ENCODE measurements around the gene BPIFB4. TPM values are rescaled to one million over a fixed set of nuclear protein-coding genes. Genes with fewer than 3 reads are reported as not detected.

The BPIFB4 gene
- total and polyA plus RNA-seq, 9 of the 15 experiments (the other 6 are each of a cell fraction or from before 2014, with no cell fraction given), result not detected

DNA sequence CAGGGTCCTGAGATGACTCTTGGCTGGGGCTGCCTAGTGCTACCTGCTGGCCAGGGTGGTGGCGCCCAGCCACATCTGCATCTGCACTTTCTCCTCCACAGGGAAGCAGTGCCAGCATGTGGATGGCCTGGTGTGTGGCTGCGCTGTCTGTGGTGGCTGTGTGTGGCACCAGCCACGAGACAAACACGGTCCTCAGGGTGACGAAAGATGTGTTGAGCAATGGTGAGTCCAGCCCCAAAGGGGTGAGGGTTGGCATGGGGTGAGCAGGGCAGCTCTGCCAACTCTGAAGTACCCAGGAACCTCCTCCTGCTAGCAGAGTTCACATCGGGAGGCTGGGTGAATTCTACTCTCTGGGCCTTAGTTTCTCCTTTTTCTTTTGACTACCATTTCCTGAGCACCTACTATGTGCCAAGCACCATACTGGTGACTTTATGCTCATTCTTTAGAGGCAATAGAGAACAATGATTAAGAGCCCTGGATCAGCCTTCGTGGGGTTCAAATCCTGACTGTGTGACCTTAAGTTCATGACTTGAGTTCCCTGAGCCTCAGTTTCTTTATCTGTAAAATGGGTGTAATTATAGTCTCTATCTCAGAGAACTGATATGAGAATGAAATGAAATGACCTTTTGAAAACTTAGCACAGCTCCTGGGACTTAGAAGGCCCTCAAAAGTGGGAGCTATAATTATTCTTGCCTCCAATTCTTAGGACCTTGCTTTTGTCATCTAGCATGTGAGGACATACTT, 2.1 kb downstream of the BPIFB4 start (continued):
- TF ChIP-seq, protein P1, sequence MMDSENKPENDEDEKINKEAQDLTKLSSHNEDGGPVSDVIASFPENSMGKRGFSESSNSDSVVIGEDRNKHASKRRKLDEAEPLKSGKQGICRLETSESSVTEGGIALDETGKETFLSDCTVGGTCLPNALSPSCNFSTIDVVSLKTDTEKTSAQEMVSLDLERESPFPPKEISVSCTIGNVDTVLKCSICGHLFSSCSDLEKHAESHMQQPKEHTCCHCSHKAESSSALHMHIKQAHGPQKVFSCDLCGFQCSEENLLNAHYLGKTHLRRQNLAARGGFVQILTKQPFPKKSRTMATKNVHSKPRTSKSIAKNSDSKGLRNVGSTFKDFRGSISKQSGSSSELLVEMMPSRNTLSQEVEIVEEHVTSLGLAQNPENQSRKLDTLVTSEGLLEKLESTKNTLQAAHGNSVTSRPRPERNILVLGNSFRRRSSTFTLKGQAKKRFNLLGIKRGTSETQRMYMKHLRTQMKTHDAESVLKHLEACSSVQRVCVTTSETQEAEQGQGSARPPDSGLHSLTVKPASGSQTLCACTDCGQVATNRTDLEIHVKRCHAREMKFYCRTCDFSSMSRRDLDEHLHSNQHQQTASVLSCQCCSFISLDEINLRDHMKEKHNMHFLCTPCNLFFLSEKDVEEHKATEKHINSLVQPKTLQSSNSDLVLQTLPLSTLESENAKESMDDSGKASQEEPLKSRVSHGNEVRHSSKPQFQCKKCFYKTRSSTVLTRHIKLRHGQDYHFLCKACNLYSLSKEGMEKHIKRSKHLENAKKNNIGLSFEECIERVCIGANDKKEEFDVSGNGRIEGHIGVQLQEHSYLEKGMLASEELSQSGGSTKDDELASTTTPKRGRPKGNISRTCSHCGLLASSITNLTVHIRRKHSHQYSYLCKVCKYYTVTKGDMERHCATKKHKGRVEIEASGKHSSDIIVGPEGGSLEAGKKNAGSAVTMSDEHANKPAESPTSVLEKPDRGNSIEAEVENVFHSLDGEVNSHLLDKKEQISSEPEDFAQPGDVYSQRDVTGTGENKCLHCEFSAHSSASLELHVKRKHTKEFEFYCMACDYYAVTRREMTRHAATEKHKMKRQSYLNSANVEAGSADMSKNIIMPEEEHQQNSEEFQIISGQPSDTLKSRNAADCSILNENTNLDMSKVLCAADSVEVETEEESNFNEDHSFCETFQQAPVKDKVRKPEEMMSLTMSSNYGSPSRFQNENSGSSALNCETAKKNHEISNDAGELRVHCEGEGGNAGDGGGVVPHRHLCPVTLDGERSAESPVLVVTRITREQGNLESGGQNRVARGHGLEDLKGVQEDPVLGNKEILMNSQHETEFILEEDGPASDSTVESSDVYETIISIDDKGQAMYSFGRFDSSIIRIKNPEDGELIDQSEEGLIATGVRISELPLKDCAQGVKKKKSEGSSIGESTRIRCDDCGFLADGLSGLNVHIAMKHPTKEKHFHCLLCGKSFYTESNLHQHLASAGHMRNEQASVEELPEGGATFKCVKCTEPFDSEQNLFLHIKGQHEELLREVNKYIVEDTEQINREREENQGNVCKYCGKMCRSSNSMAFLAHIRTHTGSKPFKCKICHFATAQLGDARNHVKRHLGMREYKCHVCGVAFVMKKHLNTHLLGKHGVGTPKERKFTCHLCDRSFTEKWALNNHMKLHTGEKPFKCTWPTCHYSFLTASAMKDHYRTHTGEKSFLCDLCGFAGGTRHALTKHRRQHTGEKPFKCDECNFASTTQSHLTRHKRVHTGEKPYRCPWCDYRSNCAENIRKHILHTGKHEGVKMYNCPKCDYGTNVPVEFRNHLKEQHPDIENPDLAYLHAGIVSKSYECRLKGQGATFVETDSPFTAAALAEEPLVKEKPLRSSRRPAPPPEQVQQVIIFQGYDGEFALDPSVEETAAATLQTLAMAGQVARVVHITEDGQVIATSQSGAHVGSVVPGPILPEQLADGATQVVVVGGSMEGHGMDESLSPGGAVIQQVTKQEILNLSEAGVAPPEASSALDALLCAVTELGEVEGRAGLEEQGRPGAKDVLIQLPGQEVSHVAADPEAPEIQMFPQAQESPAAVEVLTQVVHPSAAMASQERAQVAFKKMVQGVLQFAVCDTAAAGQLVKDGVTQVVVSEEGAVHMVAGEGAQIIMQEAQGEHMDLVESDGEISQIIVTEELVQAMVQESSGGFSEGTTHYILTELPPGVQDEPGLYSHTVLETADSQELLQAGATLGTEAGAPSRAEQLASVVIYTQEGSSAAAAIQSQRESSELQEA (IDR thresholded peaks at IDR 0.05; ENCODE audit: low read depth), result no peak
- TF ChIP-seq, protein P2, sequence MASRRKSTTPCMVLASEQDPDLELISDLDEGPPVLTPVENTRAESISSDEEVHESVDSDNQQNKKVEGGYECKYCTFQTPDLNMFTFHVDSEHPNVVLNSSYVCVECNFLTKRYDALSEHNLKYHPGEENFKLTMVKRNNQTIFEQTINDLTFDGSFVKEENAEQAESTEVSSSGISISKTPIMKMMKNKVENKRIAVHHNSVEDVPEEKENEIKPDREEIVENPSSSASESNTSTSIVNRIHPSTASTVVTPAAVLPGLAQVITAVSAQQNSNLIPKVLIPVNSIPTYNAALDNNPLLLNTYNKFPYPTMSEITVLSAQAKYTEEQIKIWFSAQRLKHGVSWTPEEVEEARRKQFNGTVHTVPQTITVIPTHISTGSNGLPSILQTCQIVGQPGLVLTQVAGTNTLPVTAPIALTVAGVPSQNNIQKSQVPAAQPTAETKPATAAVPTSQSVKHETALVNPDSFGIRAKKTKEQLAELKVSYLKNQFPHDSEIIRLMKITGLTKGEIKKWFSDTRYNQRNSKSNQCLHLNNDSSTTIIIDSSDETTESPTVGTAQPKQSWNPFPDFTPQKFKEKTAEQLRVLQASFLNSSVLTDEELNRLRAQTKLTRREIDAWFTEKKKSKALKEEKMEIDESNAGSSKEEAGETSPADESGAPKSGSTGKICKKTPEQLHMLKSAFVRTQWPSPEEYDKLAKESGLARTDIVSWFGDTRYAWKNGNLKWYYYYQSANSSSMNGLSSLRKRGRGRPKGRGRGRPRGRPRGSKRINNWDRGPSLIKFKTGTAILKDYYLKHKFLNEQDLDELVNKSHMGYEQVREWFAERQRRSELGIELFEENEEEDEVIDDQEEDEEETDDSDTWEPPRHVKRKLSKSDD (conservative IDR thresholded peaks at IDR 0.05; ENCODE audit: low read length), result no peak
- TF ChIP-seq FOXA3 (CRISPR knock-in tag; conservative IDR thresholded peaks at IDR 0.05 in 1 of 2, IDR thresholded peaks at IDR 0.05 in 1 of 2), result no peak
- TF ChIP-seq RBM34 (IDR thresholded peaks at IDR 0.05; ENCODE audit: borderline replicate concordance, insufficient read depth, low read length), result no peak
- no peak for TF ChIP-seq ZNF140 (CRISPR knock-in tag; IDR thresholded peaks at IDR 0.05)
- TF ChIP-seq BCOR (IDR thresholded peaks at IDR 0.05), result peak; percentile 69
- TF ChIP-seq GABPB1 (CRISPR knock-in tag; IDR thresholded peaks at IDR 0.05), result no peak
- TF ChIP-seq SETDB1 (IDR thresholded peaks at IDR 0.05; ENCODE audit: low read length), result no peak
- TF ChIP-seq KDM1A (IDR thresholded peaks at IDR 0.05), result peak in 1 of 2 experiments; percentile 41; a peak in 1 of 4 replicates
- TF ChIP-seq, protein P3, sequence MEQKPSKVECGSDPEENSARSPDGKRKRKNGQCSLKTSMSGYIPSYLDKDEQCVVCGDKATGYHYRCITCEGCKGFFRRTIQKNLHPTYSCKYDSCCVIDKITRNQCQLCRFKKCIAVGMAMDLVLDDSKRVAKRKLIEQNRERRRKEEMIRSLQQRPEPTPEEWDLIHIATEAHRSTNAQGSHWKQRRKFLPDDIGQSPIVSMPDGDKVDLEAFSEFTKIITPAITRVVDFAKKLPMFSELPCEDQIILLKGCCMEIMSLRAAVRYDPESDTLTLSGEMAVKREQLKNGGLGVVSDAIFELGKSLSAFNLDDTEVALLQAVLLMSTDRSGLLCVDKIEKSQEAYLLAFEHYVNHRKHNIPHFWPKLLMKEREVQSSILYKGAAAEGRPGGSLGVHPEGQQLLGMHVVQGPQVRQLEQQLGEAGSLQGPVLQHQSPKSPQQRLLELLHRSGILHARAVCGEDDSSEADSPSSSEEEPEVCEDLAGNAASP (IDR thresholded peaks at IDR 0.05), result no peak
- TF ChIP-seq ZNF324 (CRISPR knock-in tag; IDR thresholded peaks at IDR 0.05), result no peak
- no peak for TF ChIP-seq CEBPG (CRISPR knock-in tag; IDR thresholded peaks at IDR 0.05)
- TF ChIP-seq CEBPG (tag; conservative IDR thresholded peaks at IDR 0.05 in 1 of 2, IDR thresholded peaks at IDR 0.05 in 1 of 2), result no peak
- TF ChIP-seq ZKSCAN8 (CRISPR knock-in tag; IDR thresholded peaks at IDR 0.05), result no peak
- TF ChIP-seq CREM (IDR thresholded peaks at IDR 0.05; ENCODE audit: low read depth), result no peak
- no peak for TF ChIP-seq FUS (optimal IDR thresholded peaks at IDR 0.05; ENCODE audit: low read depth, low read length)
- no peak for TF ChIP-seq RCOR1 (IDR thresholded peaks at IDR 0.05; ENCODE audit: borderline replicate concordance in 1 of 2, low read depth in 2 of 2, low read length in 2 of 2)

All from K562 (cell line).